SK-N-SH (cell line): Measurements from ENCODE around the gene TPM3. TPM values are rescaled to one million over a fixed set of nuclear protein-coding genes. Genes with fewer than 3 reads are reported as not detected.

ENCODE experiments used
- CTCF ChIA-PET: fragments of 300-600, 350-600 bp; formaldehyde crosslinking; extraction: SDS; loops from one replicate; lab custom pipeline; 2021; lab: Yijun Ruan, JAX
- POLR2A ChIA-PET: fragments of 350-600 bp; sonication (Branson Sonifier 250); formaldehyde crosslinking; extraction: SDS; loops from one replicate; lab custom pipeline; 2020; ENCODE audit warnings: antibody characterized with exemption, inconsistent platforms; lab: Yijun Ruan, JAX
- DNase-seq: peaks from one replicate; pipeline ENCODE4 v3.0.0; 2012
- H2AFZ ChIP-seq: fragments of 200-600 bp; sonication (generic); 2 replicates; pipeline ENCODE4 v1.8.1; 2016; ENCODE audit warnings: antibody characterized with exemption, mild to moderate bottlenecking, low read depth
- H3F3A ChIP-seq: fragments of 200-600 bp; sonication (generic); replicated peaks from 2 replicates; pipeline ENCODE3; 2016; ENCODE audit warnings: antibody characterized with exemption, mild to moderate bottlenecking; ENCODE audit not compliant: insufficient read depth
- H3K27ac ChIP-seq, 2 experiments: fragments of 200-500 bp in 1 of 2; fragments of 200-600 bp in 1 of 2; sonication (Bioruptor generic) in 1 of 2; sonication (generic), shearing (Covaris generic) in 1 of 2; 2 replicates each; pipeline versions ENCODE4 v1.5.1 to v1.6.1; 2014 to 2016; ENCODE audit warnings: low read depth in 2 of 2, inconsistent platforms in 1 of 2, low read length in 1 of 2, mild to moderate bottlenecking in 1 of 2, mixed read lengths in 1 of 2
- H3K27me3 ChIP-seq: fragments of 200-600 bp; sonication (generic), shearing (Covaris generic); 2 replicates; pipeline ENCODE4 v1.6.1; 2016; ENCODE audit warnings: mixed run types; ENCODE audit not compliant: insufficient read depth
- H3K36me3 ChIP-seq, 2 experiments: fragments of 200-500 bp in 1 of 2; fragments of 200-600 bp in 1 of 2; sonication (Bioruptor generic) in 1 of 2; sonication (generic) in 1 of 2; replicated peaks in 1 of 2; 2 replicates each; pipeline versions ENCODE3 to v1.5.1; 2014 to 2016; ENCODE audit warnings: low read length in 1 of 2, mild to moderate bottlenecking in 1 of 2; ENCODE audit not compliant: insufficient read depth in 2 of 2, control insufficient read depth in 1 of 2
- H3K4me1 ChIP-seq, 2 experiments: fragments of 200-500 bp in 1 of 2; fragments of 200-600 bp in 1 of 2; sonication (Bioruptor generic) in 1 of 2; sonication (generic), shearing (Covaris generic) in 1 of 2; 2 replicates each; pipeline versions ENCODE4 v1.5.1 to v1.6.1; 2014 to 2016; ENCODE audit warnings: low read depth in 1 of 2, low read length in 1 of 2, mixed run types in 1 of 2; ENCODE audit not compliant: insufficient read depth in 2 of 2, control insufficient read depth in 1 of 2
- H3K4me2 ChIP-seq: fragments of 200-600 bp; sonication (generic), shearing (Covaris generic); 2 replicates; pipeline ENCODE4 v1.6.1; 2017; ENCODE audit warnings: mixed run types
- H3K4me3 ChIP-seq, 2 experiments: fragments of 200-500 bp in 1 of 2; fragments of 200-600 bp in 1 of 2; sonication (Bioruptor generic) in 1 of 2; sonication (generic), shearing (Covaris generic) in 1 of 2; 2 replicates each; pipeline versions ENCODE4 v1.5.1 to v1.8.1; 2014 to 2016; ENCODE audit warnings: low read depth in 2 of 2, inconsistent platforms in 1 of 2, low read length in 1 of 2, mild to moderate bottlenecking in 1 of 2, mixed read lengths in 1 of 2, moderate library complexity in 1 of 2
- H3K79me2 ChIP-seq: fragments of 200-600 bp; sonication (generic); 2 replicates; pipeline ENCODE4 v1.8.1; 2017; ENCODE audit warnings: mild to moderate bottlenecking; ENCODE audit not compliant: insufficient read depth
- H3K9ac ChIP-seq: fragments of 200-600 bp; sonication (generic); 2 replicates; pipeline ENCODE4 v1.6.1; 2017; ENCODE audit warnings: mixed run types
- H3K9me2 ChIP-seq: fragments of 200-600 bp; sonication (generic); 2 replicates; pipeline ENCODE4 v1.6.1; 2017; ENCODE audit warnings: mixed run types
- H3K9me3 ChIP-seq: fragments of 200-600 bp; sonication (generic); 2 replicates; pipeline ENCODE4 v1.6.1; 2017; ENCODE audit warnings: mixed run types, mild to moderate bottlenecking, moderate library complexity
- H4K20me1 ChIP-seq: fragments of 200-600 bp; sonication (generic); 2 replicates; pipeline ENCODE4 v1.6.1; 2017; ENCODE audit warnings: mild to moderate bottlenecking, mixed run types; ENCODE audit not compliant: insufficient read depth
- CTCF ChIP-seq: fragments of 200-600 bp; sonication (generic); IDR thresholded peaks from 2 replicates; pipeline ENCODE4 v1.6.1; 2017; ENCODE audit warnings: antibody characterized with exemption, mild to moderate bottlenecking, moderate library complexity
- EP300 ChIP-seq, 2 experiments: IDR thresholded peaks; 2 replicates each; pipeline versions ENCODE4 v1.4.0 to v1.6.1; 2012; ENCODE audit warnings: borderline replicate concordance in 1 of 2, low read depth in 1 of 2, low read length in 1 of 2
- EZH2phosphoT487 ChIP-seq: fragments of 200-600 bp; sonication (generic); IDR thresholded peaks from 2 replicates; pipeline ENCODE4 v1.6.1; 2017; ENCODE audit warnings: low read depth, mixed run types, mild to moderate bottlenecking, antibody characterized with exemption, moderate library complexity, borderline replicate concordance
- FOXJ3 ChIP-seq: sonication (generic); formaldehyde crosslinking; IDR thresholded peaks from 2 replicates; pipeline ENCODE4 v1.5.1; 2020; ENCODE audit warnings: mild to moderate bottlenecking, missing genetic modification reagents
- MEF2A ChIP-seq: IDR thresholded peaks from 2 replicates; pipeline ENCODE4 v1.4.0; 2012; ENCODE audit warnings: low read depth, borderline replicate concordance
- MXI1 ChIP-seq: IDR thresholded peaks from 2 replicates; pipeline ENCODE4 v1.6.1; 2012; ENCODE audit warnings: mild to moderate bottlenecking, low read depth, low read length, improper control_type of control experiment
- NFIC ChIP-seq: IDR thresholded peaks from 2 replicates; pipeline ENCODE4 v1.4.0; 2012; ENCODE audit warnings: borderline replicate concordance
- NRF1 ChIP-seq: IDR thresholded peaks from 2 replicates; pipeline ENCODE4 v1.6.1; 2012; ENCODE audit warnings: low read depth, mild to moderate bottlenecking, low read length
- POLR2AphosphoS5 ChIP-seq: IDR thresholded peaks from 2 replicates; pipeline ENCODE4 v1.6.1; 2012; ENCODE audit warnings: low read depth, low read length
- RXRA ChIP-seq: IDR thresholded peaks from 2 replicates; pipeline ENCODE4 v1.4.0; 2012; ENCODE audit warnings: low read depth, mild to moderate bottlenecking, borderline replicate concordance
- SMC3 ChIP-seq: IDR thresholded peaks from 2 replicates; pipeline ENCODE4 v1.6.1; 2012; ENCODE audit warnings: low read depth, low read length, improper control_type of control experiment
- WGBS: methylation state at CpG from one replicate; pipeline ENCODE4 v1.1.6; 2017; ENCODE audit warnings: low lambda C conversion rate; 5-methylcytosine and 5-hydroxymethylcytosine counted together
- polyA plus RNA-seq, 3 experiments: library from polyadenylated mRNA; depleted of rRNA; stranded (reverse); fragments of >200 nt; gene quantifications; 2 replicates each; pipeline ENCODE4 v1.2.3, GENCODE V29; 2012
- TF ChIP-seq, protein P1 (sequence below): fragments of 150-350 bp; IDR thresholded peaks from 2 replicates; pipeline ENCODE4 v1.6.1; 2016; ENCODE audit warnings: mild to moderate bottlenecking, low read depth, low read length
- TF ChIP-seq, protein P2 (sequence below): IDR thresholded peaks from 2 replicates; pipeline ENCODE4 v1.4.0; 2012; ENCODE audit warnings: low read depth, borderline replicate concordance
- TF ChIP-seq, protein P3 (sequence below): IDR thresholded peaks from 2 replicates; pipeline ENCODE4 v1.6.1; 2012; ENCODE audit warnings: mild to moderate bottlenecking, low read depth, low read length, moderate library complexity

TPM3 gene
- polyA plus RNA-seq, 1 of the 3 experiments (the other 2 are of a cell fraction), result 324 TPM

- TF ChIP-seq SMC3 (no peak), CTCF (no peak), POLR2AphosphoS5 (no peak), NFIC (no peak), NRF1 (no peak), EP300 (IDR thresholded peaks at IDR 0.05; ENCODE audit: borderline replicate concordance in 1 of 2, low read depth in 1 of 2, low read length in 1 of 2) (no peak), FOXJ3 (CRISPR knock-in tag) (no peak), RXRA (no peak), MXI1 (no peak), EZH2phosphoT487 (no peak), MEF2A (no peak)
- TF ChIP-seq, protein P1, sequence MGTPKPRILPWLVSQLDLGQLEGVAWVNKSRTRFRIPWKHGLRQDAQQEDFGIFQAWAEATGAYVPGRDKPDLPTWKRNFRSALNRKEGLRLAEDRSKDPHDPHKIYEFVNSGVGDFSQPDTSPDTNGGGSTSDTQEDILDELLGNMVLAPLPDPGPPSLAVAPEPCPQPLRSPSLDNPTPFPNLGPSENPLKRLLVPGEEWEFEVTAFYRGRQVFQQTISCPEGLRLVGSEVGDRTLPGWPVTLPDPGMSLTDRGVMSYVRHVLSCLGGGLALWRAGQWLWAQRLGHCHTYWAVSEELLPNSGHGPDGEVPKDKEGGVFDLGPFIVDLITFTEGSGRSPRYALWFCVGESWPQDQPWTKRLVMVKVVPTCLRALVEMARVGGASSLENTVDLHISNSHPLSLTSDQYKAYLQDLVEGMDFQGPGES, result no peak
- TF ChIP-seq, protein P2, sequence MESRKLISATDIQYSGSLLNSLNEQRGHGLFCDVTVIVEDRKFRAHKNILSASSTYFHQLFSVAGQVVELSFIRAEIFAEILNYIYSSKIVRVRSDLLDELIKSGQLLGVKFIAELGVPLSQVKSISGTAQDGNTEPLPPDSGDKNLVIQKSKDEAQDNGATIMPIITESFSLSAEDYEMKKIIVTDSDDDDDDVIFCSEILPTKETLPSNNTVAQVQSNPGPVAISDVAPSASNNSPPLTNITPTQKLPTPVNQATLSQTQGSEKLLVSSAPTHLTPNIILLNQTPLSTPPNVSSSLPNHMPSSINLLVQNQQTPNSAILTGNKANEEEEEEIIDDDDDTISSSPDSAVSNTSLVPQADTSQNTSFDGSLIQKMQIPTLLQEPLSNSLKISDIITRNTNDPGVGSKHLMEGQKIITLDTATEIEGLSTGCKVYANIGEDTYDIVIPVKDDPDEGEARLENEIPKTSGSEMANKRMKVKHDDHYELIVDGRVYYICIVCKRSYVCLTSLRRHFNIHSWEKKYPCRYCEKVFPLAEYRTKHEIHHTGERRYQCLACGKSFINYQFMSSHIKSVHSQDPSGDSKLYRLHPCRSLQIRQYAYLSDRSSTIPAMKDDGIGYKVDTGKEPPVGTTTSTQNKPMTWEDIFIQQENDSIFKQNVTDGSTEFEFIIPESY, result no peak
- TF ChIP-seq, protein P3, sequence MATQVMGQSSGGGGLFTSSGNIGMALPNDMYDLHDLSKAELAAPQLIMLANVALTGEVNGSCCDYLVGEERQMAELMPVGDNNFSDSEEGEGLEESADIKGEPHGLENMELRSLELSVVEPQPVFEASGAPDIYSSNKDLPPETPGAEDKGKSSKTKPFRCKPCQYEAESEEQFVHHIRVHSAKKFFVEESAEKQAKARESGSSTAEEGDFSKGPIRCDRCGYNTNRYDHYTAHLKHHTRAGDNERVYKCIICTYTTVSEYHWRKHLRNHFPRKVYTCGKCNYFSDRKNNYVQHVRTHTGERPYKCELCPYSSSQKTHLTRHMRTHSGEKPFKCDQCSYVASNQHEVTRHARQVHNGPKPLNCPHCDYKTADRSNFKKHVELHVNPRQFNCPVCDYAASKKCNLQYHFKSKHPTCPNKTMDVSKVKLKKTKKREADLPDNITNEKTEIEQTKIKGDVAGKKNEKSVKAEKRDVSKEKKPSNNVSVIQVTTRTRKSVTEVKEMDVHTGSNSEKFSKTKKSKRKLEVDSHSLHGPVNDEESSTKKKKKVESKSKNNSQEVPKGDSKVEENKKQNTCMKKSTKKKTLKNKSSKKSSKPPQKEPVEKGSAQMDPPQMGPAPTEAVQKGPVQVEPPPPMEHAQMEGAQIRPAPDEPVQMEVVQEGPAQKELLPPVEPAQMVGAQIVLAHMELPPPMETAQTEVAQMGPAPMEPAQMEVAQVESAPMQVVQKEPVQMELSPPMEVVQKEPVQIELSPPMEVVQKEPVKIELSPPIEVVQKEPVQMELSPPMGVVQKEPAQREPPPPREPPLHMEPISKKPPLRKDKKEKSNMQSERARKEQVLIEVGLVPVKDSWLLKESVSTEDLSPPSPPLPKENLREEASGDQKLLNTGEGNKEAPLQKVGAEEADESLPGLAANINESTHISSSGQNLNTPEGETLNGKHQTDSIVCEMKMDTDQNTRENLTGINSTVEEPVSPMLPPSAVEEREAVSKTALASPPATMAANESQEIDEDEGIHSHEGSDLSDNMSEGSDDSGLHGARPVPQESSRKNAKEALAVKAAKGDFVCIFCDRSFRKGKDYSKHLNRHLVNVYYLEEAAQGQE, result no peak
- ChIA-PET CTCF (no interaction called here), POLR2A (interaction anchor here (1.6 kb wide), 1 partner anchor 11 kb away, joined by 4 read pairs; no protein-coding TSS in a partner anchor)
- H3K27ac ChIP-seq, result no peak overlapping the region
- no peaks in the 10 kb centered on the region for H4K20me1 ChIP-seq
- H3K27me3 ChIP-seq, result no peaks in the 10 kb centered on the region
- no peak overlapping the region for H3K4me3 ChIP-seq
- no peaks in the 10 kb centered on the region for H3K9me3 ChIP-seq
- no peak overlapping the region for H2AFZ ChIP-seq
- H3F3A ChIP-seq, result peaks cover under 1% of the 10 kb centered on the region
- H3K9ac ChIP-seq, result no peak overlapping the region
- H3K79me2 ChIP-seq, result no peaks in the 10 kb centered on the region
- no peaks in the 10 kb centered on the region for H3K9me2 ChIP-seq
- H3K36me3 ChIP-seq, result no peaks in the 10 kb centered on the region
- no peak overlapping the region for H3K4me2 ChIP-seq
- WGBS, result 32% methylated on average over 5 of the region's 8 CpGs
- no peak for DNase-seq
- H3K4me1 ChIP-seq, result no peaks in the 10 kb centered on the region; a peak in 1 of 4 replicates
Measured at GRCh38 chr1:154193821-154194220, 1.9 kb upstream of the TPM3 start.
